NOMO-1 (cell line): Measurements from ENCODE around the gene PIH1D1.
"Not testable (repeated sequence)": the region's sequence is repeated elsewhere in the genome, so short reads cannot be mapped to it uniquely, and the experiment has no call there.

Experiments used
- DNase-seq, 2 experiments: peaks; one replicate each; lab custom pipeline; 2025; ENCODE audit not compliant: unreplicated experiment in 2 of 2; lab: John Stamatoyannopoulos, UW

PIH1D1 gene

GRCh38 chr19:49481020-49481683 is 29.5 kb upstream of the PIH1D1 start:
- DNase-seq, result no peak

- DNase-seq, result no peak
Observed at GRCh38 chr19:49479975-49480628, 28.5 kb upstream of the PIH1D1 start.

- DNase-seq, result no peak
Observed at GRCh38 chr19:49475995-49476880, 24.6 kb upstream of the PIH1D1 start.

- DNase-seq, result no peak
Observed at GRCh38 chr19:49475191-49475917, 23.7 kb upstream of the PIH1D1 start.

- no peak for DNase-seq
Observed at GRCh38 chr19:49474542-49474924, 22.9 kb upstream of the PIH1D1 start.

GRCh38 chr19:49473868-49474541 is 22.4 kb upstream of the PIH1D1 start, which contains the start of gene FLT3LG:
TSS of gene FLT3LG (plus strand) at chr19:49474215. CDS start at chr19:49474640, 425 bp downstream.
- peak; percentile 86 to 93 for DNase-seq

- DNase-seq, result not testable (repeated sequence)
Observed at GRCh38 chr19:49473501-49473867, 21.9 kb upstream of the PIH1D1 start.

GRCh38 chr19:49472936-49473335 is 21.3 kb upstream of the PIH1D1 start:
- no peak for DNase-seq

- no peak for DNase-seq
Observed at GRCh38 chr19:49470615-49470978, 19.0 kb upstream of the PIH1D1 start.

- DNase-seq, result no peak
Observed at GRCh38 chr19:49469828-49470614, 18.4 kb upstream of the PIH1D1 start.

- peak; percentile 46 to 69 for DNase-seq
Observed at GRCh38 chr19:49468746-49469447, 17.3 kb upstream of the PIH1D1 start.

GRCh38 chr19:49468199-49468598 is 16.6 kb upstream of the PIH1D1 start:
- DNase-seq, result no peak

GRCh38 chr19:49465371-49465770 is 13.8 kb upstream of the PIH1D1 start:
- no peak for DNase-seq

GRCh38 chr19:49463960-49464740 is 12.5 kb upstream of the PIH1D1 start:
- DNase-seq, result no peak

- DNase-seq, result no peak
Observed at GRCh38 chr19:49462492-49462891, 10.9 kb upstream of the PIH1D1 start.

GRCh38 chr19:49461656-49462055 is 10.0 kb upstream of the PIH1D1 start:
- no peak for DNase-seq

- not testable (repeated sequence) for DNase-seq
Observed at GRCh38 chr19:49461130-49461529, 9.5 kb upstream of the PIH1D1 start.

GRCh38 chr19:49459388-49459787 is 7.8 kb upstream of the PIH1D1 start:
- DNase-seq, result no peak
